Globus pallidus (tissue), 1 donor: Measurements from ENCODE around the gene TP53BP1.

Source experiments
- DNase-seq: peaks from one replicate; pipeline ENCODE4 v3.0.0-alpha.2; 2015; ENCODE audit warnings: low spot score

The TP53BP1 gene

GRCh38 chr15:43484455-43484854, 8.5 kb downstream of the TP53BP1 start:
- DNase-seq: no peak

- peak; percentile 57 for DNase-seq
Observed at GRCh38 chr15:43483297-43484128, 9.4 kb downstream of the TP53BP1 start.

GRCh38 chr15:43473885-43474284, 19.1 kb downstream of the TP53BP1 start:
- no peak for DNase-seq

GRCh38 chr15:43471975-43472374, 21.0 kb downstream of the TP53BP1 start:
- DNase-seq: no peak

- no peak for DNase-seq
Observed at GRCh38 chr15:43469867-43470266, 23.1 kb downstream of the TP53BP1 start.

GRCh38 chr15:43465100-43465499, 27.9 kb downstream of the TP53BP1 start:
- no peak for DNase-seq

- DNase-seq: no peak
Observed at GRCh38 chr15:43463998-43464397, 29.0 kb downstream of the TP53BP1 start.

GRCh38 chr15:43463507-43463906, 29.4 kb downstream of the TP53BP1 start:
- no peak for DNase-seq

GRCh38 chr15:43449981-43450380, 43.0 kb downstream of the TP53BP1 start:
- no peak for DNase-seq

GRCh38 chr15:43446344-43446743, 46.6 kb downstream of the TP53BP1 start:
- no peak for DNase-seq

GRCh38 chr15:43441316-43441715, 51.6 kb downstream of the TP53BP1 start:
- DNase-seq: no peak

- peak; percentile 89 for DNase-seq
Observed at GRCh38 chr15:43440721-43441281, 52.2 kb downstream of the TP53BP1 start.

GRCh38 chr15:43439268-43439667, 53.7 kb downstream of the TP53BP1 start:
- no peak for DNase-seq

GRCh38 chr15:43436395-43436794, 56.6 kb downstream of the TP53BP1 start:
- DNase-seq: no peak

- DNase-seq: no peak
Observed at GRCh38 chr15:43434446-43434845, 58.5 kb downstream of the TP53BP1 start.

GRCh38 chr15:43433661-43434303, 59.2 kb downstream of the TP53BP1 start:
- DNase-seq: no peak

GRCh38 chr15:43433165-43433564, 59.8 kb downstream of the TP53BP1 start:
- no peak for DNase-seq

- no peak for DNase-seq
Observed at GRCh38 chr15:43429687-43430086, 63.3 kb downstream of the TP53BP1 start.

GRCh38 chr15:43423793-43424192, 69.2 kb downstream of the TP53BP1 start:
- no peak for DNase-seq

- DNase-seq: no peak
Observed at GRCh38 chr15:43420876-43421275, 72.1 kb downstream of the TP53BP1 start.

- DNase-seq: no peak
Observed at GRCh38 chr15:43420435-43420834, 72.5 kb downstream of the TP53BP1 start.

GRCh38 chr15:43414196-43414595, 78.8 kb downstream of the TP53BP1 start:
- no peak for DNase-seq

GRCh38 chr15:43412096-43412495, 80.9 kb downstream of the TP53BP1 start:
- DNase-seq: no peak
